HL-60 (cell line): ENCODE measurements around the gene ADAM22.
A peak's percentile ranks its signal among the peaks of the same experiment; 100 is the strongest.
"Not testable (repeated sequence)": the region's sequence is repeated elsewhere in the genome, so short reads cannot be mapped to it uniquely, and the experiment has no call there.

ENCODE experiments used
- DNase-seq, 2 experiments: peaks; one replicate each; pipeline ENCODE4 v3.0.0-alpha.2; 2010 to 2020; ENCODE audit warnings: low read depth in 1 of 2, low spot score in 1 of 2
- H3K27ac ChIP-seq: fragments of 250-450 bp; sonication (Bioruptor Pico); replicated peaks from 2 replicates; pipeline ENCODE4 v1.5.1; 2020; ENCODE audit warnings: mild to moderate bottlenecking, moderate library complexity
- H3K27me3 ChIP-seq: fragments of 250-450 bp; sonication (Bioruptor Pico); 2 replicates; pipeline ENCODE4 v1.5.1; 2021; ENCODE audit warnings: mild to moderate bottlenecking, moderate library complexity; ENCODE audit not compliant: insufficient read depth, poor library complexity, severe bottlenecking
- H3K4me3 ChIP-seq: replicated peaks from 2 replicates; pipeline ENCODE4 v1.5.1; 2011; ENCODE audit warnings: mild to moderate bottlenecking, control low read depth, low read length; ENCODE audit not compliant: insufficient read depth
- CTCF ChIP-seq: IDR thresholded peaks from one replicate; pipeline ENCODE4 v1.5.1; 2011; ENCODE audit warnings: low read length, control low read depth, inconsistent platforms; ENCODE audit not compliant: insufficient read depth
- GABPA ChIP-seq: IDR thresholded peaks from 2 replicates; pipeline ENCODE4 v1.6.1; 2012; ENCODE audit warnings: low read depth
- POLR2AphosphoS5 ChIP-seq: IDR thresholded peaks from 2 replicates; pipeline ENCODE4 v1.6.1; 2012; ENCODE audit warnings: low read depth
- REST ChIP-seq: IDR thresholded peaks from 2 replicates; pipeline ENCODE4 v1.6.1; 2012; ENCODE audit warnings: low read depth; ENCODE audit not compliant: insufficient replicate concordance
- SPI1 ChIP-seq: IDR thresholded peaks from 2 replicates; pipeline ENCODE4 v1.6.1; 2012; ENCODE audit warnings: low read depth, mild to moderate bottlenecking, borderline replicate concordance

ADAM22 gene

GRCh38 chr7:87899255-87899654 lies 34.8 kb upstream of the ADAM22 start:
- Histone ChIP-seq H3K27ac (no peak overlapping the region), H3K27me3 (no peaks in the 10 kb centered on the region), H3K4me3 (no peak overlapping the region)
- no peak for DNase-seq
- no peak for TF ChIP-seq CTCF
- no peak for TF ChIP-seq GABPA
- no peak for TF ChIP-seq REST
- no peak for TF ChIP-seq POLR2AphosphoS5
- no peak for TF ChIP-seq SPI1

- DNase-seq, H3K27me3 ChIP-seq, H3K4me3 ChIP-seq, H3K27ac ChIP-seq: not testable (repeated sequence)
Measured at GRCh38 chr7:87907136-87907906, 26.7 kb upstream of the ADAM22 start.

- not testable (repeated sequence) for DNase-seq, H3K4me3 ChIP-seq, H3K27ac ChIP-seq, H3K27me3 ChIP-seq
- 0 out of 2 replicates have a peak, but pooled peaks have one; percentile 20 for TF ChIP-seq POLR2AphosphoS5
Measured at GRCh38 chr7:87908814-87909213, 25.2 kb upstream of the ADAM22 start.

GRCh38 chr7:87912121-87912520 lies 21.9 kb upstream of the ADAM22 start:
- DNase-seq, result peak; percentile 10 to 50
- no peak for TF ChIP-seq POLR2AphosphoS5
- no peak for TF ChIP-seq CTCF
- Histone ChIP-seq H3K27ac (no peak overlapping the region), H3K27me3 (no peaks in the 10 kb centered on the region), H3K4me3 (no peak overlapping the region)

- TF ChIP-seq GABPA (no peak), POLR2AphosphoS5 (no peak), REST (no peak), CTCF (no peak), SPI1 (no peak)
- DNase-seq, result no peak
Measured at GRCh38 chr7:87918740-87919139, 15.3 kb upstream of the ADAM22 start.

More at GRCh38 chr7:87918740-87919139, 15.3 kb upstream of the ADAM22 start:
- H3K27ac ChIP-seq, result no peak overlapping the region
- no peak overlapping the region for H3K4me3 ChIP-seq
- H3K27me3 ChIP-seq, result no peaks in the 10 kb centered on the region
